ENCODE measurements around the gene BLOC1S3. TPM values are rescaled to one million over a fixed set of nuclear protein-coding genes. Genes with fewer than 3 reads are reported as not detected.

BLOC1S3 gene
- total RNA-seq, 4 donors from 2014 or later, result 9.1 to 15.4 (median 11.9) TPM

- no peaks in the 10 kb centered on the region for H3K9me3 ChIP-seq
- H3K27ac ChIP-seq, result peak overlapping the region in 2 of 3 donors; percentile 69 to 87
- 57 to 75% methylated on average over 29 to 38 of the region's 54 CpGs for WGBS, 2 donors
- intact Hi-C loops (cut with DNase I), result no loop called here
- peaks cover 0 to 24% of the 10 kb centered on the region in 2 donors for H3K36me3 ChIP-seq
- H3K27me3 ChIP-seq, result no peaks in the 10 kb centered on the region
- TF ChIP-seq CTCF (IDR thresholded peaks at IDR 0.05) (no peak), POLR2A (IDR thresholded peaks at IDR 0.05) (no peak)
- no peak overlapping the region for H3K4me3 ChIP-seq (replicated peaks in 1 of 3)
- DNase-seq, result peak; percentile 92 to 95
- peaks cover 0 to 36% of the 10 kb centered on the region in 2 donors for H3K4me1 ChIP-seq
Observed at GRCh38 chr19:45145270-45146189, 33.1 kb upstream of the BLOC1S3 start.

- 26 to 35% methylated on average over 4 to 6 of the region's 13 CpGs for WGBS, 2 donors
- Histone ChIP-seq H3K4me3 (replicated peaks in 1 of 3) (no peak overlapping the region), H3K36me3 (peaks cover 0 to 24% of the 10 kb centered on the region in 2 donors), H3K4me1 (peaks cover 0 to 36% of the 10 kb centered on the region in 2 donors), H3K27ac (peak overlapping the region in 2 of 3 donors; percentile 40 to 69), H3K9me3 (no peaks in the 10 kb centered on the region), H3K27me3 (peaks cover 6% of the 10 kb centered on the region)
- DNase-seq, result peak; percentile 88 to 91
- TF ChIP-seq POLR2A (IDR thresholded peaks at IDR 0.05), result no peak
- peak in 2 of 6 experiments; percentile 25 to 32 for TF ChIP-seq CTCF (IDR thresholded peaks at IDR 0.05)
- intact Hi-C loops (cut with DNase I), result no loop called here
Observed at GRCh38 chr19:45146251-45146650, 32.3 kb upstream of the BLOC1S3 start.

- Histone ChIP-seq H3K4me3 (replicated peaks in 1 of 3) (no peak overlapping the region), H3K27ac (peak overlapping the region in 2 of 3 donors; percentile 40 to 69), H3K9me3 (no peaks in the 10 kb centered on the region), H3K4me1 (peaks cover 1 to 39% of the 10 kb centered on the region in 2 donors), H3K36me3 (peaks cover 0 to 24% of the 10 kb centered on the region in 2 donors), H3K27me3 (peaks cover 6% of the 10 kb centered on the region)
- intact Hi-C loops (cut with DNase I), result no loop called here
- DNase-seq, result no peak
- TF ChIP-seq POLR2A (IDR thresholded peaks at IDR 0.05) (no peak), CTCF (IDR thresholded peaks at IDR 0.05) (no peak)
- WGBS, 2 donors, result 63 to 70% methylated on average over 11 to 13 of the region's 18 CpGs
Observed at GRCh38 chr19:45146741-45147205, 31.8 kb upstream of the BLOC1S3 start.

GRCh38 chr19:45147835-45148676 lies 30.5 kb upstream of the BLOC1S3 start:
- Histone ChIP-seq H3K27me3 (peaks cover 6% of the 10 kb centered on the region), H3K27ac (no peak overlapping the region), H3K9me3 (no peaks in the 10 kb centered on the region), H3K4me1 (peaks cover 14 to 51% of the 10 kb centered on the region in 2 donors), H3K4me3 (replicated peaks in 1 of 3) (no peak overlapping the region), H3K36me3 (peaks cover 0 to 17% of the 10 kb centered on the region in 2 donors)
- intact Hi-C loops (cut with DNase I), result no loop called here
- no peak for DNase-seq
- TF ChIP-seq CTCF (IDR thresholded peaks at IDR 0.05), result no peak
- no peak for TF ChIP-seq POLR2A (IDR thresholded peaks at IDR 0.05)
- WGBS, 2 donors, result 88 to 89% methylated on average over 16 to 17 of the region's 18 CpGs

Measured in thyroid gland (tissue), 4 donors.